Activated CD4-positive, alpha-beta T cell treated with anti-CD3 and anti-CD28 coated beads, Interleukin-2, amount 10 ng/mL, durations not matched to agents 24 days and 14 days (primary cell): Measurements from ENCODE around the gene OCA2. TPM values are rescaled to one million over a fixed set of nuclear protein-coding genes. Genes with fewer than 3 reads are reported as not detected.

Experiments used
- DNase-seq: peaks from one replicate; pipeline ENCODE4 v3.0.0; 2022
- H3K27ac Mint-ChIP-seq: one replicate; pipeline ENCODE4 v1.8.0; 2022; ENCODE audit warnings: mild to moderate bottlenecking, mixed read lengths
- H3K27me3 Mint-ChIP-seq: one replicate; pipeline ENCODE4 v1.8.0; 2022; ENCODE audit warnings: mixed read lengths
- H3K36me3 Mint-ChIP-seq: one replicate; pipeline ENCODE4 v1.8.0; 2022; ENCODE audit warnings: low read depth, mild to moderate bottlenecking, mixed read lengths
- H3K4me1 Mint-ChIP-seq: one replicate; pipeline ENCODE4 v1.8.0; 2021; ENCODE audit warnings: mixed read lengths
- H3K4me3 Mint-ChIP-seq: one replicate; pipeline ENCODE4 v1.8.0; 2022; ENCODE audit warnings: mild to moderate bottlenecking, moderate library complexity, mixed read lengths
- H3K9me3 Mint-ChIP-seq: one replicate; pipeline ENCODE4 v1.8.0; 2021; ENCODE audit warnings: mixed read lengths
- intact Hi-C: fragments of 100-400 bp; cut with micrococcal nuclease; formaldehyde crosslinking; loops from one replicate; pipeline ENCODE4 v1.15.1; 2023
- total RNA-seq: library from RNA; stranded (reverse); gene quantifications from 2 replicates; pipeline ENCODE4 v1.2.3, GENCODE V29; 2022

Gene OCA2
- total RNA-seq, 1 donor from 2014 or later: not detected

DNA sequence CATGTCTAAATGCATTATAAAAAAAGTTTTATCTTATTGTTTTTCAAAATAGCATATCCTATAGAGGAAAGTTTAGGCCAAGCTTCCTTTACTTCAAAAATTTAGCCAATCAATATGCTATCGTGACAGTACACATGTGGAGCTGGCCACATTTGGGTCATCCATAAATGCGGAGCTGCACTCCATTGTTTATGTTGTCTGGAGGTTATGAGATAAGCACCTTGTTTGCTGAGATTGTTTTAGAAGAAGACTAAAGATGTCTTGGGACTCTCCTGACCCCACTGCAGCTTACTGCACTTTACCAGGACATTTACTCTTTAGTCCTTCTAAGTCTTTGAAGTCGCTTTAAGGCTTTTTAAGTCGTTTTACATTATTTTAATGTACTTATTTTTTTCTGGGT is 265.9 kb downstream of the OCA2 start:
- intact Hi-C loops: no loop called here
- no peaks in the 10 kb centered on the region for H3K9me3 Mint-ChIP-seq
- DNase-seq: no peak
- no peak overlapping the region for H3K4me3 Mint-ChIP-seq
- no peak overlapping the region for H3K27ac Mint-ChIP-seq
- no peaks in the 10 kb centered on the region for H3K27me3 Mint-ChIP-seq
- H3K36me3 Mint-ChIP-seq: no peaks in the 10 kb centered on the region
- H3K4me1 Mint-ChIP-seq: no peaks in the 10 kb centered on the region

DNA sequence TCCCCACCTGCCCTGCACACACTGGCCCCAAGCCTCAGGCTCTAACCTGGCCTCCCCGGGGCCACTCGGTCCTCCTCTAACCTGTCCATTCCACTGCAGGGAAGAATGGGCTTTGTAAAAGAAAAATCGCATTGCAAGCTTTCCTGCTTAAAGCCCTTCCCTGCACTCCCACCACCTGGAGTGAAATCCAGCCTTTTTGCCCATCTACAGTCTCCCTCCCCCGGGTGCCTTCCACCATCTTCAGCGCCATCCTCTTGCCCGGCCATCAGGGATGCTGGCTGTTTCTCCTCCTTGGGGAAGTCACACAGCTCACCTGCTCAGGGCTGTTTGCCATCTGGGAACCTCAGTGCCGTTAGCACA is 266.9 kb downstream of the OCA2 start:
- DNase-seq: no peak
- H3K36me3 Mint-ChIP-seq: no peaks in the 10 kb centered on the region
- intact Hi-C loops: no loop called here
- no peak overlapping the region for H3K4me3 Mint-ChIP-seq
- no peak overlapping the region for H3K27ac Mint-ChIP-seq
- no peaks in the 10 kb centered on the region for H3K27me3 Mint-ChIP-seq
- no peaks in the 10 kb centered on the region for H3K9me3 Mint-ChIP-seq
- H3K4me1 Mint-ChIP-seq: no peaks in the 10 kb centered on the region

DNA sequence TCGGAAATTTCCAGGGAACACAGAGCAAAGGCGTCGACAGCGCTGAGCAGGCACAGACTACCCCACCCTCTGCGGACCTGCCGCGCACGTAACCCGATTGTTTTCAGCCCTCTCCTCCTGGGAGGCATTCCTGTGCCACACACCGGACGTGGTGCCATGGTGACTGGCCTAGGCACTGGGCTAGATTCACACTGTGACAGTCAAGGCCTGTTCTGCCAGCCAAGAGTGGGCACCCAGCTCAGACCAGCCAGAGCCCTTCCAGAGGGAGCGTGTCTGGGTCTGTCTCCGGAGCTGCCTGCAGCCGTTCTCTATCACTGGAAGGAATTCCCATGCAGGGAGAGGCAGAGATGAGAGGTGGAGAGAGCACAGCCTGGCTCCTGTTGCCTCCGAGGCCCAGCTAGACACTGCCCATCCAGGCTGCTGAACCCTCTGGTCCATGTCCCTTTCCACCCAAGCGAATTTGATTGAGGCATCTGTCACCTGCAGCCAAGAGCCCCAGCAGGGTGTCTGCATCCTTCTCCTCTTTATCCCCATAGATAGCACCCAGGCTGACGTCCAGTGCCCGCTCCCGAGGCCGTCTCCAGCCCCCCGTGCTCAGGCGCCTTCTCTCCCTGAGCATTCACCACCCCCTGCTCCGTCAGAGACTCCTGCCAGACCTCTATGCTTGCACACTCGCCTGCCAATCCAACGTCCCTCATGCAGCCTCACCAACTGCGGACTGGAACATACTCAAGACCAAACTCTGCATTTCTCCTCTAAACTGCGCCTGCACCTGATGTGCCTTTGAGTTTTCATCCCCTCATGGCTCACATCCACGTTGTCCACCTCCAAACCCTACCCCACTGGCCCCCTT is 267.5 kb downstream of the OCA2 start:
- H3K27ac Mint-ChIP-seq: no peak overlapping the region
- no peaks in the 10 kb centered on the region for H3K9me3 Mint-ChIP-seq
- H3K36me3 Mint-ChIP-seq: no peaks in the 10 kb centered on the region
- no peak for DNase-seq
- intact Hi-C loops: no loop called here
- no peaks in the 10 kb centered on the region for H3K4me1 Mint-ChIP-seq
- no peaks in the 10 kb centered on the region for H3K27me3 Mint-ChIP-seq
- H3K4me3 Mint-ChIP-seq: no peak overlapping the region

DNA sequence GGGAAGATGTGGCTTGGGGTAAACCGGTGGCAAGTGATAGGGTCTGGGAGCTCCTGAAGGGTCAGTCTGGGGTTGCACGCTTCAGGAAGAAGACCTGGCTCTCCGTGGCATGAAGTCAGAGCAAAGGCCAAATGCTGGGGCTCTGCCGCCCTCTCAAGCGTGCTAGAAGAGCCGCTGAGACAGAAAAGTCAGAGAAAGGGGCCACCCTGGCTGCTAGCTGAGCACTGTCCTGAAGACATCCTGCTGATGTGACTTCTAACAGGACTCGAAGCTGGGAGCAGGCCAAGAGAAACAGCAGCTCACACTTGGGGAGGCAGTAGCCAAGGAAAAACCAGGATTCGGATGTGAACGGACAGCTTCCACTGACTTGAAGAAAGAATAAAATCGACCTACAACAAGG is 270.4 kb downstream of the OCA2 start:
- no peaks in the 10 kb centered on the region for H3K4me1 Mint-ChIP-seq
- no peak for DNase-seq

DNA sequence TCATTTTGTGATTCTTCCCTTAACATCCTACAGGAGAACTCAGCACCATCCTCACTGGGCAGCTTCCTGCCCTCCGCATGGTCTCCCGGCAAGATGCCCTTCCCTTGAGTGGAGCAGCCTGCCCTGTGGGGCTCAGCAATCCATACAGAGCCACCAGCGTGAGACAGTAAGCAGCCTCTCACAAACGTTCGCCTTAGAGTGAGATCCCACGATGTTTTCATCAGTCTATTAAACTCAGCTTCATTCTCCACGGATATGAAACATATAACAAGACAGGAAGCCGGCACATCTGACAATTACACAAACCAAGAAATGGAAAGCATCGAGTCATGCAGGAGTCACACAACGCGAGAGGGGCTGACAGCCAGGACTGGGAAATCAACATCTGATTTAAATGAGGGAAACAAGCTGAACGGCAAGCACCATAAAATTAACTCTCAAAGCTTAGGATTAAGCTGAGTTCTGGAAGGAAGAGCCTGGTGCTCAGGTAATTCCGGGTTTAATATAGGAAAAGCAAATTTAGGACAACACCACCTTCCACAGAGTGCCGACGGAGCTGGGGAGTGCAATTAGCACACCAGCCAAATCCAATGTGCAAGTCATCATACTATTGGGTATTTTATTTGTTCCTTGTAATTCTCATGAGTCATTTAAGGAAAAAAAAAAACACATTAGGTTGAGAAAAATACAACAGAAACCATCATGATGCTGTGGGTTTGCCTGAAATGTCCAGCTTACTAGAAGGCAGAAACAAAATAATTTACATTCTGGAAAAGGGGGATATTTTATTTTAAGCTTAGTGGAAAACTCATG is 272.0 kb downstream of the OCA2 start:
- no peaks in the 10 kb centered on the region for H3K27me3 Mint-ChIP-seq
- H3K4me1 Mint-ChIP-seq: no peaks in the 10 kb centered on the region
- H3K9me3 Mint-ChIP-seq: no peaks in the 10 kb centered on the region
- intact Hi-C loops: no loop called here
- H3K36me3 Mint-ChIP-seq: no peaks in the 10 kb centered on the region
- H3K4me3 Mint-ChIP-seq: no peak overlapping the region
- no peak overlapping the region for H3K27ac Mint-ChIP-seq
- DNase-seq: no peak

More for the DNA sequence above, 270.4 kb downstream of the OCA2 start:
- no peaks in the 10 kb centered on the region for H3K27me3 Mint-ChIP-seq
- intact Hi-C loops: no loop called here
- no peaks in the 10 kb centered on the region for H3K9me3 Mint-ChIP-seq
- no peak overlapping the region for H3K4me3 Mint-ChIP-seq
- H3K36me3 Mint-ChIP-seq: no peaks in the 10 kb centered on the region
- H3K27ac Mint-ChIP-seq: no peak overlapping the region

DNA sequence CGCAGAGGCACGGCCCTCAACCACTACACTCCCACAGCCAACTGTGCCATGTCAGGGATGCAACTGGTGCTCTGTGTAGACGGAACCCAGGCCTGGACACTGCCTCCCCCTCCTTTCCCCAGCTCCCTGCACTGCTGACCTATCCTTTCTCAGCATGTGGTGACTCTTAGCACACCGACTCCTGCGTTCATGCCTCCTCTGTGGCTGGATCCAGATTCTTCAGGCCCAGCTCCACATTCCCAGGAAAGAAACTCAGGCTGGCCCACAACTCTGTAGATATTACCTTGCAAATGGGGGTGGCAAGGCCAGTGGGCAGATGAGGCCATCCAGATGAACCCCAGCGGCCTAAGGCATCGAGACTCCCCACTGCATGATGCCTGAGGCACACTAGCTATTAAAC is 272.7 kb downstream of the OCA2 start:
- DNase-seq: no peak
- Mint-ChIP-seq H3K4me1 (no peaks in the 10 kb centered on the region), H3K4me3 (no peak overlapping the region), H3K36me3 (no peaks in the 10 kb centered on the region), H3K27me3 (no peaks in the 10 kb centered on the region), H3K9me3 (no peaks in the 10 kb centered on the region), H3K27ac (no peak overlapping the region)
- intact Hi-C loops: no loop called here

DNA sequence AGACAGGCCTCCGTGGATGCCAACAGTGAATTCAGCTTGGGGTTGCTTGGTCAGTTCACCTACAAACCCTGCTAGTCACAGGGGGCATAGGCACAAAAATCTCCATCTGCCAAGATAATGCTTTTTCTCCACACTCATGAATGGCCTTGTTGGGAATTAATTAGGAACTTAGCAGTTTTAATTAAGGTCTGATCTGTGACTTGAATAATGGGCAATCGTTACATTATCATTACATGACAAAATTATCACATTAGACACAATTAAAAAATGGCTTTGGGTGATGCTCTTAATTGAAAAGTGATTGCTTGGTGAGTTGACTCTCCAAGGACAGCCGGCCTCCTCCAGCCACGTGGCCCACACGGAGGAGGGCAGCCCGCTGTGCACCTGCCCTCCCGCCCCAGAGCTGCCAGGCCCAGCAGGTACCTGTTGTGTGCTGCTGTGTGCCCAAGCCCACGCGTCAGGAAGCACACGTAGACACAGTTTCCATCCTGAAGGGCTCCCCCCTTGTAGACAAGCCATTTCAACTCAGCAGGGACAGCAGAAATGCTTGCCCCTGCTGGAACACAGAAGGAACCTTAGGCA is 274.2 kb downstream of the OCA2 start:
- no peaks in the 10 kb centered on the region for H3K27me3 Mint-ChIP-seq
- no peak for DNase-seq
- peaks cover 3% of the 10 kb centered on the region for H3K9me3 Mint-ChIP-seq
- no peak overlapping the region for H3K27ac Mint-ChIP-seq
- intact Hi-C loops: no loop called here
- no peak overlapping the region for H3K4me3 Mint-ChIP-seq
- no peaks in the 10 kb centered on the region for H3K36me3 Mint-ChIP-seq
- no peaks in the 10 kb centered on the region for H3K4me1 Mint-ChIP-seq

DNA sequence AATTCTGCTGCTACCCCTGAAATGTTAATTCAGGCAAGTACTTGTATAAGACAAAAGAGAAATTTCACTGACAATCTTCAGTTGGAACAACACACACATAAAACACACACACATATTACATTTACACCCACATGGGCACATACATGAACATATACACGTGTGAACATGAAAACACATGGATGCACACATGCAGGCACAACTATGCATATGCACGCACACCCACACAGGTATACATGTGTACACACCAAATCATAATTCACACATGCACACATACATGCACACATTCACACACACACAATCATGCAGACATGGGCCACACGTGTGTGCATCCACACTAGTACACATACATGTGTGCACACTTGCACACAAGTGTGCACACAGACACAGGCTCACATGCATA is 277.8 kb downstream of the OCA2 start:
- Mint-ChIP-seq H3K4me1 (no peaks in the 10 kb centered on the region), H3K4me3 (no peak overlapping the region), H3K36me3 (no peaks in the 10 kb centered on the region), H3K27me3 (no peaks in the 10 kb centered on the region), H3K9me3 (peaks cover 6% of the 10 kb centered on the region), H3K27ac (no peak overlapping the region)
- no peak for DNase-seq
- intact Hi-C loops: no loop called here

DNA sequence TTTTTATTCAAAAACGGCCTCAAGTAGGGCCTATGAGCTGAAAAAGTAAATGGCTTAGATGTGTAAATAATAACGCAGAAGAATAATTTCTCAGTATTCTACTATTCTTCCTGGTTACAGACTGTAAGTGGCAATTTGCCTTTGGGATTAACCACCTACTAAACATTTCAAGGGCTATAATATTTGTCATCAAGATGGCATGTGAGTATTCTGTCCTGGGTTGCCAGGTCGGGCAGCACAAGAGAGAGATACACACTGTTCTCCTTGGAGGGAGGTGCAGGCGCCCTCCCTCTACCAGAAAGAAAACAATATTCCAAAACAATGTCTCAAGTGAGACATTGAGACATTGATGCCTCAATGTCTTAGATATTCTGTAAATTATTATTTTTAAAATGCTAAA is 278.4 kb downstream of the OCA2 start:
- Mint-ChIP-seq H3K9me3 (peaks cover 6% of the 10 kb centered on the region), H3K27ac (no peak overlapping the region), H3K36me3 (no peaks in the 10 kb centered on the region), H3K4me1 (no peaks in the 10 kb centered on the region), H3K27me3 (no peaks in the 10 kb centered on the region), H3K4me3 (no peak overlapping the region)
- DNase-seq: no peak
- intact Hi-C loops: no loop called here

DNA sequence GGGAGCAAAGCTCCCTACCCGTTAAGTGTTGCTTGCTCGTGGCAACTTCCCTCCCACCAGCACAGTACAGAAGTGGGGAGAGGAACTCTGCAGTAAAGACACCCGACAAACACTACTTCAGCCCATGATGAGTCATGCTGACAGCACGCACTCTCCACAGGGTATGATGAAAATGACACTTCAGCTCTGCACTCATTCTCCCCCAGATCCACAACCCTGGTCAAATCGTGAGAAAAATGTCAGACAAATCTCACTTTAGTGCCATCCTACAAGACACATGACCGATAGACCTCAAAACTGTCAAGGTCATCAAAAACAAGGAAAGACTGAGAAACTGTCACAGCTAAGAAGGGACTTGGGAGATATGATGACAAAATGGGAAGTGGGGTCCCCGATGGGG is 278.9 kb downstream of the OCA2 start:
- Mint-ChIP-seq H3K4me1 (no peaks in the 10 kb centered on the region), H3K36me3 (no peaks in the 10 kb centered on the region), H3K27me3 (no peaks in the 10 kb centered on the region), H3K27ac (no peak overlapping the region), H3K9me3 (peaks cover 6% of the 10 kb centered on the region), H3K4me3 (no peak overlapping the region)
- intact Hi-C loops: no loop called here
- DNase-seq: no peak

DNA sequence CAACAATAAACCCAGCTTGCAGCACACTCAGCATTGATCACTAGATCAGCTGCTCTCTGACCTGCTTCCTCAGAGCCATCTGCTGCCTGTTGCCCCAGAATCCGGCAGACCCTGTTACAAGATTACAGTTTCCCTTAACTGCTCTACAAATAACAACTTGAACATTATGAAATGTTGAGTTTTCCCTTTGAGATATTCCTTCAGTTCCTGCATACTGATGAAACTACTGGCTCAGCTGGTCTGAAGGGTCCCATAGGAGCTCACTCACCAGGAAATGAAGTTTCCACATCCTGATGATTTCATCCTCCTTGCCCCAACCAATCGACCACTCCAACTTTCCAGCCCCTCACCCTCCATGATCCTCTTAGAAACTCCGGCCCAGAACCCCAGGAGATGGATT is 281.9 kb downstream of the OCA2 start:
- H3K9me3 Mint-ChIP-seq: peaks cover 6% of the 10 kb centered on the region
- intact Hi-C loops: no loop called here
- DNase-seq: no peak
- H3K27me3 Mint-ChIP-seq: no peaks in the 10 kb centered on the region
- H3K27ac Mint-ChIP-seq: no peak overlapping the region
- no peaks in the 10 kb centered on the region for H3K36me3 Mint-ChIP-seq
- H3K4me3 Mint-ChIP-seq: no peak overlapping the region
- H3K4me1 Mint-ChIP-seq: no peaks in the 10 kb centered on the region

DNA sequence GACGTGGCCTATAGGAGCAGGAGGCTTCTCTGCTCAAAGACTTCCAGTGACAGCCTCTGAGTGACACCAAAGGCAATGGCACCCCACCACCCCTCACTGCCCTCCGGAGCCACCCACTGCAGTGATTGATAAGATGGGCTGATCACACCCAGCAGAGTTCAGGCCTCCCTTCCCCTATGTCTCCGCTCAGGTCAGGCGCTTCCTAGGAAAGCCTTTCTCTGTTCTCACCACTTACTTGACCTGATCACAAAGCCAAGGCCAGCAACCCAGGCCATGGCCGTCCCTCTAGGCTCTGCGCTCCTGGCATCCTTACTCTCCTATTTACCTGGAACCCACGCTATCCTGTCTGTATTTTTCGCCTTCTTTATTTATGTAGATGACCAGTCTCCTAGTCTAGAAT is 282.3 kb downstream of the OCA2 start:
- Mint-ChIP-seq H3K4me3 (no peak overlapping the region), H3K4me1 (no peaks in the 10 kb centered on the region), H3K9me3 (peaks cover 6% of the 10 kb centered on the region), H3K27me3 (no peaks in the 10 kb centered on the region), H3K36me3 (no peaks in the 10 kb centered on the region), H3K27ac (no peak overlapping the region)
- no peak for DNase-seq
- intact Hi-C loops: no loop called here

DNA sequence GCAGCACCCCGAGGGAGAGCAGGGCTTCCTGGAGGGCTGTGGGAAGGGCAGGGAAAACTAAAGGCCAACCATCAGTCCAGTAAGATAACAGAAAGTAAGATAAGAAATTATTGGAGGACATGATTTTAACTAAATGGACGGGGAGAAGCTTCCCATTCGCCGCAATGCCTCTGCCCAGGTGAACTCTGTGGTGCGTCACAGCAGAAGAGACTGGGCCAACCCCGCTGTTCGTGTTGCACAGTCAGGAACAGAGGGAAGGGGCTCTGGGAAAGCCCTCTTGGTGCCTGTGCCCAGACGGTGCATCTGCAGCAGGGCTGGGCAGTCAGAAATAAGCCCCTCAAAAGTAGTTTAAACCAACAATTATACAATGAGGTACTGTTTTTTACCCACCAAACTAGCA is 284.1 kb downstream of the OCA2 start:
- H3K4me3 Mint-ChIP-seq: no peak overlapping the region
- H3K27ac Mint-ChIP-seq: no peak overlapping the region
- peaks cover 3% of the 10 kb centered on the region for H3K9me3 Mint-ChIP-seq
- H3K4me1 Mint-ChIP-seq: no peaks in the 10 kb centered on the region
- no peaks in the 10 kb centered on the region for H3K36me3 Mint-ChIP-seq
- no peak for DNase-seq
- no peaks in the 10 kb centered on the region for H3K27me3 Mint-ChIP-seq
- intact Hi-C loops: no loop called here

DNA sequence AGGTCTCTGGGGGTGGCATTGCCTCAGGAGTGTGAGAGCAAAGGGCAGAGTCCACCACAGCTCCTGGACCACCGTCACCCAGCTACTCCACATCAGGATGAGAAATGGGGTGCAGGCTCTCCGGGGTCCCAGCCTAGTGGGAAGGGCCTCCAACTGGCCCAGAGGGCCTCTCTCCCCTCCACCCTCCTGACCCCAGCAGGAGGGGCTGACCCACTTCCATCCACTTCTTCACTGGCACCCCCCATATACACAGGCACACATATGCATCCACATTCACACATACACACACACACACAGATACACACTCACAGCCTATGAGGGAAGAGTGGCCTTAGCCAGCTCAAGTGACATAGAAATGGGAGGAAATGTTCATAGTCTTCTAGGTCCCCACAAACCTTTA is 286.0 kb downstream of the OCA2 start:
- intact Hi-C loops: no loop called here
- Mint-ChIP-seq H3K27ac (no peak overlapping the region), H3K27me3 (no peaks in the 10 kb centered on the region), H3K36me3 (no peaks in the 10 kb centered on the region), H3K4me1 (no peaks in the 10 kb centered on the region), H3K4me3 (no peak overlapping the region), H3K9me3 (peaks cover 6% of the 10 kb centered on the region)
- no peak for DNase-seq
